DMS114 treated with DMSO at 0.1 percent for 48 hours (cell line): Measurements from ENCODE around the gene FGF14.

Experiments
- DNase-seq: peaks from one replicate; lab custom pipeline; 2025; ENCODE audit not compliant: unreplicated experiment; lab: John Stamatoyannopoulos, UW

The FGF14 gene

DNA sequence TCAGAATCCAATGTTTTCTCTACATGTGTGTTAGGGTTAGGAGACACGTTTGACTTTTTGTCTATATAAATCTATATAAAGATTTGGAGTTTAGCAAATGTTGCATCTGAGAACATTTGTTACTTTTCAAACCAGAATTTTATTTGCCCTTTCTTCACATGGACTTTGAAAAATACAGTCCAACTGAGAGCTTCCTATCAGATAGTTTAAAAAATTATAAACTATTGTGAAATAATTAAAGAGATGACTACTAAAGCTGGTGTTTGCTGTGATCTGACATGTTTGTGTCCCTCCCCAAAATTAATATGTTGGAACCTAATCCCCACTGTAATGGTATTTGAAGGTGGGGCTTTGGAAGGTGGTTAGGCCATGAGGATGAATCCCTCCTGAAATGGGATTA, 652.3 kb downstream of the FGF14 start:
- DNase-seq = no peak

DNA sequence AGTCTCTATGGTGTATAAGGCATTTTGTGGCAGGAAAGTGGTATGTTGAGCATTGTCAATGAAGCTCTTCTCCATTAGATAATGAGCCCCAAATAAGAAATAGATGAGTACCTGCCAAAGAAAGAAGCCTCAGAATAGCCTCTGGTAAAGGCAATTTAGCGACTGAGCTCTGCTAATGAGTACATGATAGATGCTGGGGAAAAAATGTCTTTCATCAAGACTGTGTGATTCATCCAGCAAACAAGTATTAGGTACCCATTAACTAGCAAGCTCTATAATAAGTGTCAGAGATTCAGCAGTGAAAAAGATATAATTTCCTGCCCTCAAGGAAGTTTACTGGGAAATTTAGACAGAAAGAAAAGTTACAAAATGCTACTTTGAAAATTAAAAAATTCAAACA, 654.8 kb downstream of the FGF14 start:
- no peak for DNase-seq

DNA sequence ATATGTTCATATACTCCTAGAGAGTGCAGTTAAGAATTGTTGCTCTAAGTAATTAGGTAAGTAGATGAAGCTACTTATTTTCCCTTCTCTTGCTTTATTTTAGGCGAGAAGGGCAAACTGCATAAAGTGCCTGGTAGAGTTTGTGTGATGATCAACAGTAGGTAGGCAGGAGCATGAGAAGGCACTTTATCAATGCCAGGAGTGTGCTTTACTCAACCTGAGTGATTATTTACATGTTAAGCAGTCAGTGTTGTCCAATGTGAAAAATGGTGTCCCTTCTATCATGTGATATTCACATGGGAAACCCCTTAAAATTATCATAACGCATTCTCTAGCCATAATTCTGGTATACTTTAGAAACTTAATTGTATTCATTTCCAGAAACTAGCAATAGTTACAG, 655.3 kb downstream of the FGF14 start:
- DNase-seq = no peak

DNA sequence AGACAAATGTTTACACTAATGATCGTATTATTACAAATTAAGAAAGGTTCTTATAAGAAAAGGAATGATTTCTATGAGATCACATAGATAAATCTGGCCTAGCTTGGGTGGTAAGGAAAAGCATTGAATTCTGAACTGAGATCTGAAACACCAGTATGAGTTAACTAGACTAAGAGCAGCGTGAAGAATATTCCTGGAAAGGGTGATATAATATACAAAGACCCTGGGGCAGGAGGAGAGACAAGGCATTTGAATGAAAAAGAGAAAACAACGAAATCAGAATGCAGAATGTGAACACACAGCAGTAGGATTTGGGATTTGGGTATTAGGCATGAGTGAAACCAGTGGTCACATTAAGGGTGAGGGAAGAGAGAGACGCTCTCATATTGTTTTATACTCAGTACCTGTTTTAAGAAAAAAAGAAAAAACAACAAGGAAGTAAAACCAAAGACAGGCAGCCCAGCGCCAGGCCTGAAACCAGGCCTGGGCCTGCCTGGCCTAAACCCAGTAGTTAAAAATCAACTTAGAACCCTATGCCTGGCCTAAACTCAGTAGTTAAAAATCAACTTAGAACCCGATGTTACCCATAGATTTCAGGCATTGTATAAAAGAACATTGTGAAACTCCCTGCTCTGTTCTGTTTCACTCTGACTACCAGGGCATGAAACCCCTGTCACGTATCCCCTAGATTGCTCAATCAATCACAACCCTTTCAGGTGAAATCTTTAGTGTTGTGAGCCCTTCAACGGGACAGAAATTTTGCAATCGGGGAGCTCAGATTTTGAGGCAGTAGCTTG, 662.3 kb downstream of the FGF14 start:
- no peak for DNase-seq

DNA sequence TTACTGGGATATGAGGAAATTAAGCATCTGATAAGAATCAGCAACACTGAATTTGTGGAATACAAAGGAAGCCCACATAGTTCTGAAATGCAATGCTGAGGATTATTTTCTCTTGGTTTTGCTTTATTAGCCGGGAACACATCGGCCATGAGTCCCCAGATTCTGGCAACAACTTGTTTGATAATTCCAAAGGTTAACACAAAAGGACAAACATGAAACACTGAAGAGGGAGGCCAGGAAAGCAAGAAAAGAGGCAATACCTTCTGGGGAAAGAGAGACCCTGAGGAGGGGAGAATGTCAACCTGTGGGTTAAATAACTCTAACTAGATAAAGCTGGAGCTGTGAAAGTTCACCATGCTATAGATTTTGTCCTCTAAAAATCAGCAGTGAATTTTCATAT, 663.5 kb downstream of the FGF14 start:
- no peak for DNase-seq

DNA sequence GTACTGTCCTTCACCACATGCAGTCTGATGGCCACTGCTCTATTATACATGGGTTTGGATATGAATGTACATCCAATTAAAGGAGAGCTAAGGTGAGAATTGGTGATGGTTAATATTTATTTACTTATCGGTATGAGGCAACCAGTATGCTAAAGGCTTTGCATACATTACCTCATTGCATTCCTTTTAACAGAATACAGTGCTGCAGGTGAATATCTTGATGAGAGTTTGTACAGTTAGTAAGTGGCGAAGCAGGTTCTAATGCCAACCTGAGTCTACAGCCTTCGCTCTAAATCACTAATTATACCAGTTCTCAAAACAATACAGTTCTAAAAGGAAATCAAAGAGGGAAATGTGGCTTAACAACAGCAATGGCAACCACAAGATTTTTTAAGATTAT, 665.3 kb downstream of the FGF14 start:
- no peak for DNase-seq

DNA sequence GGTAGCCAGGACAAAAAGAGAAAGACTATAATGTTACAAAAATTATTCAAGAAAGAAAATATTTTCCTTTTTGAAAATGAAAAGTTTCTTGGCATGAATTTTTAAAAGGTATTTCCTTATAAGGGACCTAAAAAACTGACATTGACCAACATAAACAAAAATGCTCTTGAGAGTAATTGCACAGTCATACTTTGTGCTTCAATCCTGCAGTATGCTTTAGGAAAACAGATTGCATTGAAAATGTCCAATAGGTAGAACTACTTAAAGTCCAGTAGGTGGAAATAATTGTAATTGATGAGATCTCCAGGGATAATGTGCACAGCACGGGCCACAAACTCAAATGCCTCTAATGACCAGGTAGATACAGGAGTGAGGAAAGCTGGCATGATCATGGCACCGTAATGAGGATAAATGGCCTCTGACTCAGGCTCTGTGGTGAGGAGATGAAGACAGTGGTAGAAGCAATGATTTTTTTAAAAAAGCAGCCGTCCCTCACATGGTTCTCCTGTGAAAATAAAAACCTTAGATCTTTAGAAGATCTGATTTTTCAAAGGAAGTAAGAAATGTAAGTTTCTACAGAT, 671.3 kb downstream of the FGF14 start:
- DNase-seq = no peak

DNA sequence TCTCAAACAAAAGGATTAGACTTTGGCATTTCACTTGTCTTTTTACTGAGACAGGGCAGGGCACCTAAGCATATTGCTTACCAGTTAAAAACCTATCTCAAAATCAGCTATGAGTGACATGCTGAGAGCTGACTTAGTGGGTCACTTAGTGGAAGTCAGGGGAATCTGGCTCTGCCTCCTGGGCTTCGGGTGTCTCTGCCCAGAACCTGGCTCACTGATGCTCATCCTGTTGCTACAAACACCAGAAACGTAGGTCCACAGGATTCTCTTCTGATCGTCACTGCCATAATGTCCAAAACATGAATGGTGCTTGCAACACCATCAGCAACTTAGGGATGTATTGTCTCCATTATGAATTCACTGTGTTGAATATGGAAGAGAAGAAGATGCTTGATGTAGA, 673.2 kb downstream of the FGF14 start:
- no peak for DNase-seq

DNA sequence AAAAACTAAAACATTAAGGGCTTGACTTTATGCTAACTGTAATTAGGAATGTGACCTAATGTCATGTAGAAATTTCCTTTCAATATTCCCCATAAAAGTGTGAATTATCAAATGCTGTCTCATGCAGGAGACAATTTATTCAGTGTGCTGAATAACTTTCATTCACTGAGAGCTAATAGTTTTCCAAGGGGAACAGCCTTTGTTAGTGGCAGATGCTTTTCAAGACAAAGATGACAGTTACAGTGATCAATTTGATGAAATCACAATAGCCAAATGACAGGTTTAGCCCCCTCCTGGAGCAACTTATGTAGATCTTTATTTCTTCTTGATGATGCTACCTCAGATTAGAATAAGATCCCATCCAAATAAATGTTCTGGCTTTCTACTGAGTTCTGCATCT, 673.8 kb downstream of the FGF14 start:
- DNase-seq = no peak

DNA sequence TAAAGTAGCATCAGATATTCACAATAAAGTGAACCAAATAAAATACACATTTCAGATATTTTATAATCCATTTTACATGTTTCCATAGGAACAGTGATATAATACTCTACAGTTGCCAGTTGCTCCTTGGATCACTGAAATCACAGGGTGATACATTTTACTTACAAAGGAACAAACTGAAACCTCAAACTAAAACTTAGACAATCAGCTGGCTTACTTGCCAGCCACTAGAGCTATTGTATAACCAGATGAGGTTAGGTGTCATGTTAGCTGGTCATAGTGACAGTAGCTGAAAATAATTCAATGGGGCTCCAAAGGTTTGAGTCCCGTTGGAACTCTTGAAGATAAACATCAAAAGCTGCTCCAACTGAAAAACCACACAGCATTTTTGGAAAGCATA, 674.7 kb downstream of the FGF14 start:
- no peak for DNase-seq

DNA sequence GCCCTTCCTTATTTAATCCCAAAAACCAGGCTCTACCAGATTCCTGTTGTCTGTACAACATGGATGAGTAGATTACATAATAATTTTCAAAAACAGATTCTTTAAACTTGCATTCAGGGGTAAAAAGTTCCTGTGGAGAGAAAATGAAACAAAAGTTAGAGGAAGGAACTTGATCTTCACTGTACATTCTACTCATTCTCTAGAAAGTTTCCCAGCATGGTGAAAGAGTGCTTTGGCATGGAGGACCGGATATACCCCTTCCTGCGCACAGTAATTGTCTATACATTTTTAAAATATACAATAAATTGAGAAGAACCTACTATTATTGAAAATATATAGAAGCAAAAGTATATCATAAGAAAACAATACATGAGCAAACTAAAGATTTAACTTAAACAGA, 675.2 kb downstream of the FGF14 start:
- no peak for DNase-seq

DNA sequence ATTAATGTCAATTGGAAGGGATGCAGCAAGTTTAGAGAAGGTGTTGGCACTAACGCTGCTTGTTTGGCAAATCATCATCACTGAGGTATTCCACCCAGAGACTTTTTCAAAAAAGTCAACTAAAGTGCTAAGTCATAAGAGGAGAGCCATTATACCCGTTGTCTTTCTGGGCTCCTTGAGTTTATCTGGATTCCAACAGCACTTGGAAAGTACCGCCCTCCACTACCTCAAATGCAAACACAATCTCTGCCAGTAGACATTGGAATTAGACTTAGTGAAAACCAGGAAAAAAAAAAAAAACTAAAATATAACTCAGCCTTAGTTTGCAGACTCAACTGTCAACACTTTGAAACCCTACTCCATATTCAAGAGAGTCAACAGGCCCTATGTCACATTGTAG, 683.4 kb downstream of the FGF14 start:
- no peak for DNase-seq

DNA sequence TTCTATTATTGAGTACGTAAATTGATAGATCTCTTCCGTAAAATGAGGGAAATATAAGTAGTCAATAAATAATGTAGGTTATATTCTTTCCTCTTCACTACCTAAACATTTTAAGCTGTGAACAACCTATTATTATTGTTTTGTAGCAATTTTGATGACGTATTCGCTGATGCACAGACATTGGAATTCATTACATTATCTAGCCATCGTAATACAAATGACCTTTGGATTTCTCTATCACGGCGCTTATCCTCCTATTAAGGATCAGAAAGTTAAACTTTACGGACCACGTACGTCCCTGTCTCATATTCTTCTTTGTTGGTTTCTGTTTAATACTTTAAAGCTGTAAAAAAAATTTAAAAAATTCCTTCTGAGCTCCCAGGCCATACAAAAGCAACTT, 684.5 kb downstream of the FGF14 start:
- no peak for DNase-seq

DNA sequence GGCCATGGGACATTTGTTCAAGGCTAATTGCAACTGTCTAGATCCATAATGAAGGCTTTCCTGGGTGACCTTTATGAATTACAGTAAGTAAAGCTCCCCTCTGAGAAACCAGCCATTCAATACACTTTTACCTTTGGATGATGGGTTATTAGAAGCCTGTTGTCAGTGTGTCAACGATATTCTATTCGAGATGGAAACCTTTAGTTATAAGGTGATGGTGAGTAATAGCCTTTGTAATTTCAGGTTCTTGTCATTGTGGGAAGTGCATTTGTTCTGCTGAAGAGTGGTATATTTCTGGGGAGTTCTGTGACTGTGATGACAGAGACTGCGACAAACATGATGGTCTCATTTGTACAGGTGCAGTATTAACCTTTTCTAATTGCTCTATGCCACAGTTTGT, 687.7 kb downstream of the FGF14 start:
- DNase-seq = no peak

DNA sequence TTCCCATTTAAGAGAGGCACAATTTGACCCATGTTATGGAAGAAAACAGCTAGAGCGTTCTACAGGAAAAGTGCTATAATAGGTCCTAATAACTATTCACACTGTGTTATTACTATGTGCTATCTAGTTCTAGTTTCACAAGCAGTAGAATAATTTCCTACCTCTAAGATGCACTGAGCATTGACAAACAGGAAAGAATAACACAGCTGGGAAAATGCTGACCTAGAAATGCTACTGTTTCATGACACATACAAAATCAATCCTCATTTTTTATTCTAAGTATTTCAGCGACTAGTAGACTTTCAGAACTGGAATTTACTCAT, 689.9 kb downstream of the FGF14 start:
- no peak for DNase-seq

DNA sequence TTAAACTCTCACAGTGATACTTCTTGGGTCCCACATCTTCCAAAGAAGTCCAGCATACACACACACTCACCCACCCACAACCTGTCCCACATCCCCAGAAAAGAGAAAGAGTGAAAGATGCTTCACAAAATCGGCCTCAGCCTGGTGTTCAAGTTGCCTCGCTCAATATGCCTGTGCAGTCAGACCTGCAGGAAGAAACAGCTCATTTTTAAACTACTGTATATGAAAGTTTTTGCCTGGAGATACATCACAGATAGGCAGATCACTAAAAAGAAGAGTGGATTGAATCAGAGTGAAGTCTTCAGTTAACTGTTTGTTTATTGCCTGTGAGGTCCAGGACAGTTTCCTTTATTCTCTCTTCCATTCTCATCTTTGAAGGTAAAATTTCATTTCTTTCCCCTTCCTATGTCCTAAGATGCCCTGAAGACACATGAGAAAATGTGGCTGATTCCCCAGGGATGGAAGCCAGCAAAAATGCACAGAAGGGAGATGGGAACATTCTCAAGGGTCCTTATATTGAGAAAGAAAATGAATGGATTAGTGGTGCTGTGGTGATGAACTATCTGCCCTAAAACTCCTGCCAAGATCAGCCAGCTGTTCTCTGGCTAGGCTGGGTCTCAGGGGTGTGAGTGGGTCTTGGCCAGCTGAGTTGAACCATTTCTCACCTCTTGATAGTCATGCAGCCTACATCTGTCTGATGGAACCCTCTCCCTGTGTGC, 690.4 kb downstream of the FGF14 start:
- DNase-seq = no peak

DNA sequence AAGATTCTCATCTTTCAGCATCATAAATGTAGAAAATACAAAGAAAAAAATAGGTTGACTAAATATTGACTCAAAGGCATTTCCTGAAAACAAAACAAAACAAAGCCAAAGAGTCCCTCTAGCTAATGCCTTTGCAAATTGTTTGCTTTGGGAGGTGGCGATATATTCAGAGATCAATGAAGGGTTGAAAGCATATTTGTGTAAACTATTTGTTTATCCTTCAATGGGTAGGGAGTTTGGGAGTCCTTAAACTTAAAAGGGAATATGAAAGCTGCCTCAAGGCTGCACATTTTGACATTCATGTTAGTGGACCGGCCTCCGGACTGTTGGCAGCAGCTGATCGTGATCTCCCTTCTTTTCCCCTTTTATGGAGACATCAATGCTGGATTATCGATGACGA, 691.9 kb downstream of the FGF14 start:
- DNase-seq = no peak

DNA sequence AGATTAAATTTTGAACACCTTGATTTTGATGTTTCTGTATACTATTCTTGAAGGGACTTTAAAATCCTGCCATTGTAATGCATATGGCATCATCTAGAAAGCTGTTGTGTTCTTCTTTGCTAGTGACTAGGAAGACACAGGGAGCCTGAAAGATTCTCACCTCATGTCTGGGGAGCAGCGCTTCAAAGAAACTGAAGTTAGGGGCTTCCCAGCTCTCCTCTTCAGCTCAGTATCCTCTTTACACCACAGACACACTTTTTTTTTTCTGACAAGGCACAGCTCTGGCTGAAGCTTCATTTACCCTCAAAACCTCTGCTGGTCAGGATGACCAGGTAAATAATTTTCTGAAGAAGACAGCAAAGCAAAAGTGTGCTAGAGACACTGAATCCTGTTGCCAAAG, 693.7 kb downstream of the FGF14 start:
- DNase-seq = no peak

DNA sequence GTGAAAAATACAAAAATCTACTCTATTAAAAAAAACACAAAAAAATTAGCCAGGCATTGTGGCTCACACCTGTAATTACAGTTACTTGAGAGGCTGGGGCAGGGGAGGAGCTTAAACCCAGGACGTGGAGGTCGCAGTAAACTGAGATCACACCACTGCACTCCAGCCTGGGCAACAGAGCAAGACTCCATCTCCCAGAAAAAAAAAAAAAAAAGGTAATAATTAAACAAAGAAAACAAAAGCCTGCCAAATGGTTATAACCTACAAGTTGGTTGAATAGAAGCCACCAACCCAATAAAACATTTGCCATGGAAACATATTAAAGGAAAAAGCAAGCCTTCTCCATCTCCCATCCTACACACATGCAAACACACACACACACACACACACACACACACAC, 694.2 kb downstream of the FGF14 start:
- DNase-seq = no peak

DNA sequence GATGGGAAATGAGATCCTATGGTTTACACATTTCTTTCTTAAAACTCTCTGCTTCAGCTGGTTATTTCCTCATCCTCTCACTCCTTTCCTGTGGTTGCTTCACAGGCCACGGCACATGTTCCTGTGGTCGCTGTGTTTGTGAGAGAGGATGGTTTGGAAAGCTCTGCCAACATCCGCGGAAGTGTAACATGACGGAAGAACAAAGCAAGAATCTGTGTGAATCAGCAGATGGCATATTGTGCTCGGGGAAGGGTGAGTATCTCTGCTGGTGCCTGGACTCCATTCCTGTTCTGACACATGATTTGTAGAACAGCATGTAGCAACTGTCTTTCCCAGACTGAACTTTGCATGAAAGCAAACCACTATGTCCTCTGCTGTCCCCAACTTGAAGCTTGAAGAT, 695.2 kb downstream of the FGF14 start:
- DNase-seq = no peak

DNA sequence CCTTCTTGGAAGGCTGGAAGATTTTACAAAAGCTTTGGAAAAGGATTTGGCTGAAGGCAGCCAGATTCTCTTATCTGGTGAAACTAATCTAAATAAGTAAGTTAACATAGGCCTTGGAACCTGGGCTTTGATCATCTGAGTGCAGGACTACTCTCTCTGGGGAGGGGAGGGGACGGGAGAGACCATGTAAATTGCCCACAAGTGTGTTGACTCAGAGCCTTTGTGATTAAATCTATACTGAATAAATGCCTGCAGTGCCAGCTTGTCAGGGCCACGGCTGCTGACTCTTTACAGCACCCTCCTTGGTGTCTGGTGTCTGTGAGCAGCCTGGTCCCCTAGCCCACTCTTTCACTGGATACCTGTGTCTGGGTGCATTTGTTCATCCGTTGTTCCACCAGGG, 698.0 kb downstream of the FGF14 start:
- no peak for DNase-seq

DNA sequence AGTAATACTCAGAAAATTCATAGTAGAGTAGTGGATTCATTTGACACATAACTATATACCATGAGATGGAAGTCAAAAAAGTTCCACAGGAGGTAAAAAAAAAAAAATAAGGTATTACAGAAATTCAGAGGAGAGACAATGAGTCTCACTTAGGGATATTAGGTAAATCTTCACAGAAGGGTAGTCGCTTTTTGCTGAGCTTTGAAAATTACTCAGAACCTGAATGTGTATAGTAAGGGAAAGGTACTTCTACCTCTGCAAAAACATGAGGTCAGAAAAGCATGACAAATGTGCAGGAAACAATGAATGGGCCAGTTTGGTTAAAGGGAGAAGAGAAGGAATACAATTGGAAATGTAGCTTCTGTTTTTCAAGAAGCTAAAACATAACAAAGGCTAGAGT, 698.8 kb downstream of the FGF14 start:
- no peak for DNase-seq

DNA sequence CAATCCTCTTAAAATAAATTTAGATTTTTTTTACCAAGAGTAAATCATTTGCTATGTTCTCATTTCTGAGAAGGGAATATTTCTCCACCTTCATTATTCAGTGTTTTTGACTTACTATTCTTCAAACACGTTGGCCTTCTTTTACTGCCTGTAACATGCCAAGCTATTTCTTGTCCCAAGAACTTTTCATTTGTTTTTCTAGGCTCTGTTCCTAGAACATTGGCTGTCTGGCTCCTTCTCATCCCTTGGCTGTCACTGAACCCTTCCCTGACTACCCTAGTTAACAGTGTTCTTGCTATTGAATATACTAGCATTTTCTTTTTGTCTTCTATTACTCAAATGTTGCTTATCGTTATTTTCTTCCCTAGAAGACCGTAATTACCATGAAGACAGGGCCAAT, 701.2 kb downstream of the FGF14 start:
- no peak for DNase-seq
